ENCODE data around the gene TBX1. TPM values are rescaled to one million over a fixed set of nuclear protein-coding genes. Genes with fewer than 3 reads are reported as not detected.
"Not testable (repeated sequence)": the region's sequence is repeated elsewhere in the genome, so short reads cannot be mapped to it uniquely, and the experiment has no call there.

Gene TBX1
- total RNA-seq, 1 donor from 2014 or later, result 0.56 TPM

DNA sequence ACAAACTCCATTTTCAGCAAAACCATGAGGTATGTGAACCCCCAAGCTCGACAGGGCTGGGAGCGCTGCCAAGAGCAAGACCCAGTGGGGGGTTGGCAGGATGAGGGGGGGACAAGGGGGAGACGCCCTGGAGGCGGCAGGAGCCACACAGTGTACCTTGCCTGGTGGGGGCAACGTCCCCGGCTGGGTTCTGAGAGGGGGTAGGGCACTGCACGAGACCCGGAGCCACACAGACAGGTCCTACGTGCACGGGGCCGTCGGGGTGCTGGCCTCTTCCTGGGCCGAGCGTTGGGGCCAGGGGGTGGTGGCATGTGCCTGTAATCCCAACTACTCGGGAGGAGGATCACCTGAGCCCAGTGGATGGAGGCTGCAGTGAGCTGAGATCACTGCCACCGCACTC lies 28.8 kb downstream of the TBX1 start:
- no peaks in the 10 kb centered on the region for H3K36me3 Mint-ChIP-seq (ENCODE audit: low read depth, unreplicated experiment)
- H3K4me3 Mint-ChIP-seq (ENCODE audit: unreplicated experiment), result no peak overlapping the region
- no peaks in the 10 kb centered on the region for H3K4me1 Mint-ChIP-seq (ENCODE audit: unreplicated experiment)
- no peaks in the 10 kb centered on the region for H3K9me3 Mint-ChIP-seq (ENCODE audit: unreplicated experiment)
- peaks cover 2% of the 10 kb centered on the region for H3K27me3 Mint-ChIP-seq (ENCODE audit: unreplicated experiment)
- DNase-seq (ENCODE audit: low spot score), result no peak
- TF ChIP-seq, protein P1, sequence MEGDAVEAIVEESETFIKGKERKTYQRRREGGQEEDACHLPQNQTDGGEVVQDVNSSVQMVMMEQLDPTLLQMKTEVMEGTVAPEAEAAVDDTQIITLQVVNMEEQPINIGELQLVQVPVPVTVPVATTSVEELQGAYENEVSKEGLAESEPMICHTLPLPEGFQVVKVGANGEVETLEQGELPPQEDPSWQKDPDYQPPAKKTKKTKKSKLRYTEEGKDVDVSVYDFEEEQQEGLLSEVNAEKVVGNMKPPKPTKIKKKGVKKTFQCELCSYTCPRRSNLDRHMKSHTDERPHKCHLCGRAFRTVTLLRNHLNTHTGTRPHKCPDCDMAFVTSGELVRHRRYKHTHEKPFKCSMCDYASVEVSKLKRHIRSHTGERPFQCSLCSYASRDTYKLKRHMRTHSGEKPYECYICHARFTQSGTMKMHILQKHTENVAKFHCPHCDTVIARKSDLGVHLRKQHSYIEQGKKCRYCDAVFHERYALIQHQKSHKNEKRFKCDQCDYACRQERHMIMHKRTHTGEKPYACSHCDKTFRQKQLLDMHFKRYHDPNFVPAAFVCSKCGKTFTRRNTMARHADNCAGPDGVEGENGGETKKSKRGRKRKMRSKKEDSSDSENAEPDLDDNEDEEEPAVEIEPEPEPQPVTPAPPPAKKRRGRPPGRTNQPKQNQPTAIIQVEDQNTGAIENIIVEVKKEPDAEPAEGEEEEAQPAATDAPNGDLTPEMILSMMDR (IDR thresholded peaks at IDR 0.05; ENCODE audit: unreplicated experiment), result no peak
- no peak overlapping the region for H3K27ac Mint-ChIP-seq (ENCODE audit: unreplicated experiment)

DNA sequence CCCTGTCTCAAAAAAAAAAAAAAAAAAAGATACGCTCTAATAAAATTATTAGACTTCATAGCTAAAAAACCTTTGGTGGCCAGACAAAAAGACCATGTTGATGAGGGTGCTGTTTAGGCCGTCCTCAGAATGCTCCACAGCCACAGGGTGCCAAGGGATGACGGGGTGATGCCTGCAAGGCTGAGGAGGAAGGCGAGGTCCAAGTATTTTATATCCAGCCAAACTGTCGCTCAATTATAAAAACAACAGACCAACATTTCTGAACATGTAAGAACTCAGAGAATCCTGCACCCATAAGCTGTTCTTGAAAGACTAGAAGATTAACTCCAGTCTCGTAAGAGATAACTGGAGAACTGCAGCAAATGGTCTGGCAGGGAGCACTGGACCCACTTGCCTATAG lies 29.2 kb downstream of the TBX1 start:
- H3K4me3 Mint-ChIP-seq (ENCODE audit: unreplicated experiment), result no peak overlapping the region
- H3K4me1 Mint-ChIP-seq (ENCODE audit: unreplicated experiment), result no peaks in the 10 kb centered on the region
- no peak for DNase-seq (ENCODE audit: low spot score)
- TF ChIP-seq, protein P1 (IDR thresholded peaks at IDR 0.05; ENCODE audit: unreplicated experiment), result no peak
- no peaks in the 10 kb centered on the region for H3K36me3 Mint-ChIP-seq (ENCODE audit: low read depth, unreplicated experiment)
- H3K27me3 Mint-ChIP-seq (ENCODE audit: unreplicated experiment), result peaks cover 2% of the 10 kb centered on the region
- H3K9me3 Mint-ChIP-seq (ENCODE audit: unreplicated experiment), result no peaks in the 10 kb centered on the region
- H3K27ac Mint-ChIP-seq (ENCODE audit: unreplicated experiment), result no peak overlapping the region

- no peak for DNase-seq (ENCODE audit: low spot score)
- H3K9me3 Mint-ChIP-seq (ENCODE audit: unreplicated experiment), result no peaks in the 10 kb centered on the region
- no peak overlapping the region for H3K27ac Mint-ChIP-seq (ENCODE audit: unreplicated experiment)
- no peak overlapping the region for H3K4me3 Mint-ChIP-seq (ENCODE audit: unreplicated experiment)
- H3K4me1 Mint-ChIP-seq (ENCODE audit: unreplicated experiment), result no peaks in the 10 kb centered on the region
- H3K36me3 Mint-ChIP-seq (ENCODE audit: low read depth, unreplicated experiment), result no peaks in the 10 kb centered on the region
- H3K27me3 Mint-ChIP-seq (ENCODE audit: unreplicated experiment), result peaks cover 2% of the 10 kb centered on the region
- TF ChIP-seq, protein P1 (IDR thresholded peaks at IDR 0.05; ENCODE audit: unreplicated experiment), result no peak
These were observed 30.7 kb downstream of the TBX1 start for GRCh38 chr22:19791243-19791642.

GRCh38 chr22:19791894-19792293 lies 31.3 kb downstream of the TBX1 start:
- H3K9me3 Mint-ChIP-seq (ENCODE audit: unreplicated experiment), result no peaks in the 10 kb centered on the region
- H3K27me3 Mint-ChIP-seq (ENCODE audit: unreplicated experiment), result peaks cover 2% of the 10 kb centered on the region
- no peaks in the 10 kb centered on the region for H3K4me1 Mint-ChIP-seq (ENCODE audit: unreplicated experiment)
- DNase-seq (ENCODE audit: low spot score), result no peak
- H3K4me3 Mint-ChIP-seq (ENCODE audit: unreplicated experiment), result no peak overlapping the region
- no peaks in the 10 kb centered on the region for H3K36me3 Mint-ChIP-seq (ENCODE audit: low read depth, unreplicated experiment)
- TF ChIP-seq, protein P1 (IDR thresholded peaks at IDR 0.05; ENCODE audit: unreplicated experiment), result no peak
- H3K27ac Mint-ChIP-seq (ENCODE audit: unreplicated experiment), result no peak overlapping the region

- H3K36me3 Mint-ChIP-seq (ENCODE audit: low read depth, unreplicated experiment); H3K9me3 Mint-ChIP-seq (ENCODE audit: unreplicated experiment); DNase-seq (ENCODE audit: low spot score); H3K4me1 Mint-ChIP-seq (ENCODE audit: unreplicated experiment); H3K27ac Mint-ChIP-seq (ENCODE audit: unreplicated experiment); H3K27me3 Mint-ChIP-seq (ENCODE audit: unreplicated experiment); H3K4me3 Mint-ChIP-seq (ENCODE audit: unreplicated experiment): not testable (repeated sequence)
These were observed 31.9 kb downstream of the TBX1 start for GRCh38 chr22:19792383-19792896.

Data from endothelial cell (in vitro differentiated cells).